NCI-H2196 treated with DMSO at 0.1 percent for 48 hours (cell line): ENCODE results near the gene P2RX2.

Experiments
- DNase-seq: peaks from one replicate; lab custom pipeline; 2025; ENCODE audit not compliant: unreplicated experiment; lab: John Stamatoyannopoulos, UW

The P2RX2 gene

DNA sequence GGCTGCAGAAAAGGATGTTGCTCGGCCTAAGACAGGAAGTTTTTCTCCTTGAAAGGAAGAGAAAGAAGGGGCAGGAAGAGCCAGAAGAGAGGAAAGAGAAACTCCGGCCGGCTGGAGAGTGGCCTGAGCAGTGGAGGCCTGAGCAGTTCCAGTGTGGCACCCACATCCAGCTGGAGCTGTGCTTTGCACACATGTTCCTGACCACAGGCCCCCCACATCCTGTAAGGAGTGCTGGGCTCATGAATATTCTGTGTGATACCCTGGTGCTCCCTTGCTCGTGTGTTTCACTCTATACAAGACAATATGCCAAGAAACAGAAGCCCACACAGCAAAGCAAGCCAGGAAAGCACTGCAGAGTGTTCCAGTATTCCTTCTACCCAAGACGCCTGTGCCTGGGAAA, 41.5 kb downstream of the P2RX2 start:
- no peak for DNase-seq

DNA sequence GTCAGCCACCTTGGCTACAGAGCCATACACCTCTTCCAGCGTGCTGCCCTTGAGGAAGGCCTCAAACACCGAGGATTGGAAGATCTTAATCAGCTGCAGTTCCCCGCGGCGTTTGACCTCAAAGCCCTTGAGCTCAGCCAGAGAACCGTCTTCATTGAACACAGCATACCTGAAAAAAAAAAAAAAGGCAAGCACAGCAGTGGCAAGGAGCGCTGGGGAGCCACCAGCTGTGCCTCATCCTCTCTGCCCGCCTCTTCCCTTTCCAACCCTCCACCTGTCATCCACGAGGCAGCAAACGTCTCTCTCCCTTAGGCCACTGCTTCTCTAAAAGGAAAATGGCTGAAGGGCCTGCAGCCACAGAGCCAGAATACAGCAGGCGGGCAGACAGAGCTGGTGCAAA, 42.4 kb downstream of the P2RX2 start:
- no peak for DNase-seq

DNA sequence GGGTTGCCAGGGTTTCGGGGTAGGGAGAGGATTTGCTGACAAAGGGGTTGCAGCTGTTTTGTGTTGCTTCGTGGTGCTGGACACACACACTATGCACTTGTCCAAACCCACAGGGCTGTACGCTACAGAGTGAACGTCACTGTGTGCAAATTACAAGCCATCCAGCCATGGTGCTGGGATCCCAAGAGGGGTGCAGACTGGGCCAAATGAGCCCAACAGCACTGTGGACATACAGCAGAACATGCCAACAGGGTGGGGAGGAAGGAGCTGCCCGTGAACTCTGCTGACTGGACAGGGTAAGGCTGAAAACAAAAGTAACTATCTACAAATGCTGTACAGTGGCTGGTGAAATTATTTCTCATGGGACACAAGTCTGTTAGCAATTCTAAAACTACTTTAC, 43.4 kb downstream of the P2RX2 start:
- no peak for DNase-seq

DNA sequence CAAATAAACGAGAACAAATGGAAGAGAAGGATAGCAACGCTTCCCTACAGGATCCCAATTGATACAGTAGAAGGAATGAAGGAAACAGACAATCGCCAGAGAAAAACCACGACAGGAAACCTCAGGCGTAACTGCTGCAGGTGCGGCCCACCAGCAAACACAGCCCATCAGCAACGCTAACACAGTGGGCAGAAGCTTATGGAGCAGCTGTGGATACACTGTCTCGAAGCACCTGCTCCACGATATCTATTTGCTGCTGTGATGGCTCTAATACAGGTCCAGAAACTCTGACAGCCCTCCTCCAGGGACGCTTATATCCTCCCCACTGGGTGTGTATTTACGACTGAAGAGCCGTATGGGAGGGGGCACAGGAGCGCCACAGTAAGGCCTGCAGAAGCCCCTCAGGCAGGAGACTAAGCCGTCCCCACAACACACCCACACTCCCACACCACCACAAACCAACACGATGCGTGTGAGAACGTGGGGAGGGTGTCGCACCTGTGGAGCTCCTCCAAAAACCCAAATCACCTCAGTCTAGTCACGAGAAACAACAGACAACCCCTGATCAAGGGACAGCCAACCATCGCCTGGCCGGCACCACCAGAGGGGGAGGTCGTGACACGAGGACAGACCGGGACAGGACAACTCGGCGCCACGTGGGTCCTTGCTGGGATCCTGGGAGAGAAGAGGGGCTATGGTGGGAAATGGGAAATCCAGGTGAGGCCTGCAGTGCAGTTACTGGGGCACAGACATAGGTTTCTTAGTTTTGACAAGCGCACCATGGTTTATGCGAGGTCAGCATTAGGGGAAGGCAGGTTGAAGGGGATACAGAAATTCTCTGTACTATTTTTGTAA, 44.6 kb downstream of the P2RX2 start:
- no peak for DNase-seq

DNA sequence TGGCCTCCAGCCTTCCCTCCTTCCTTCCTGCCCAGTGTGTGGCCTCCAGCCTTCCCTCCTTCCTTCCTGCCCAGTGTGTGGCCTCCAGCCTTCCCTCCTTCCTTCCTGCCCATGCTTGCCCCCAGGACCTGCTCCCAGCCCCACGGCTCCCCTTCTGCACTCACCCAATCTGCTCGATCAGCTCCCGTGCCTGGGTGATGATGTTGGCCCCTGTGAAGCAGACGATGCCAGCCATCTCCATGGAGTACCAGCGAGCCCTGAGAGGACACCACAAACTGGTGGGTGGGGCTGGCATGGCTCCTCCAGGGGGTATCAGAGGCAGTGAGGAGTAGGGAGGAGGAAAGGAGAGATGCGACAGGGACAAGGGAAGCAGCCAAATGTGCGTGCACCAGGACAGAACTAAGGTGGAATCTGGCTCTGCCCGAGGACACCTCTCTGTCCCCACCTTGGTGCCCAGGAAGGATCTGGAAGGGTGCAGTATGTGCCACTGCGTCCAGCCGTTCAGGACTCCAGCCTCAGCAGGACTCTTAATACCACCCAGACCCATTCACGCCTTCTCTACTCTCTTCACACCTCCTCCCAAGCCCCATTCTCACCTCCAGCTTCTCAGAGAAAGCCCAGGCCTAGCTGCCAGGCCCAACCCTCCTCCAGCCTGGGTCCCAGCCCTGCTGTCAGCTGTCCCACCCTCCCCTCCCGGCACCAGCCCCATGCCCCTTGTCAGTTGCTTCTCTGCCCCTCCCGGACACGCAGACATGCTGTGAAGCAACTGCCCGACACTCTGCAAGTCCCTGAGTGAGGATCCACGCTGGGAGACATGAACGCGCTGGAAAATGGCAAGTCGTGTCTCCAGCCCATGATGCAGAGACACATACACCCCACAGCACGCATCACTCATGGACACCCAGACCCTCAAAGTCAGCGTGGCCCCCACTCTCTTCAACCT, 45.9 kb downstream of the P2RX2 start:
- no peak for DNase-seq

DNA sequence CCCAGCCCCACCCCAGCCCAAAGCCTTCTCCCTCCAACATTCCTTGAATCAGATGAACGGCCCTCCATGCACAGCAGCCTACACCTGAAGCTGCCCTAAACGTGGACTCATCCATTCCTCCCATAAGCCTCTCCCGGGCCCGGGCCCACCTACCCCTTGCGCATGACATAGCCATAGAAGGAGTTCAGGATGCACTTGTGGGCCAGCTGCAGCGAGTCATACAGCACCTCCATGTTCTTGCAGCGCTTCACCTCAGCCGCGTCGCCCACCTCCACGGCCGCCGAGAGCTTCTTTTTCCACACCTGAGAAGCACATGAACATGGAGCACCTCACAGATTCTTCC, 46.5 kb downstream of the P2RX2 start:
- DNase-seq = no peak

DNA sequence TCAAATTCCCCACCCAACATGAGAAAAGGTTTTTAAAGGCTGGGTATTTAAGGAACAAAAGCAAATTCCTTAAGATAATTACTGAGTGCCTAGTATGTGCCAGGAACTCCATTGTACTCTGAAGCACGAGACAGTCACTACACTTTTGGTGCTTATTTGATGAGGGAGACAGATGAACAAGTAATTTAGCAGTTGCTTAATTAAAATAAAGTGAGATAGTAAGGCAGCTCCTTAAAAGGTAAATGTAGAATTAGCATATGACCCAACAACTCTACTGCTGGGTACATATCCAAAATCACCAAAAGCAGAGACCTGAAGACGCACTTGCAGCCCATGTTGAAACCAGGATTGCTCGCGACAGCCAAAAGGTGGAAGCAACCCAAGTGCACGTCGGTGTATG, 47.2 kb downstream of the P2RX2 start:
- no peak for DNase-seq

DNA sequence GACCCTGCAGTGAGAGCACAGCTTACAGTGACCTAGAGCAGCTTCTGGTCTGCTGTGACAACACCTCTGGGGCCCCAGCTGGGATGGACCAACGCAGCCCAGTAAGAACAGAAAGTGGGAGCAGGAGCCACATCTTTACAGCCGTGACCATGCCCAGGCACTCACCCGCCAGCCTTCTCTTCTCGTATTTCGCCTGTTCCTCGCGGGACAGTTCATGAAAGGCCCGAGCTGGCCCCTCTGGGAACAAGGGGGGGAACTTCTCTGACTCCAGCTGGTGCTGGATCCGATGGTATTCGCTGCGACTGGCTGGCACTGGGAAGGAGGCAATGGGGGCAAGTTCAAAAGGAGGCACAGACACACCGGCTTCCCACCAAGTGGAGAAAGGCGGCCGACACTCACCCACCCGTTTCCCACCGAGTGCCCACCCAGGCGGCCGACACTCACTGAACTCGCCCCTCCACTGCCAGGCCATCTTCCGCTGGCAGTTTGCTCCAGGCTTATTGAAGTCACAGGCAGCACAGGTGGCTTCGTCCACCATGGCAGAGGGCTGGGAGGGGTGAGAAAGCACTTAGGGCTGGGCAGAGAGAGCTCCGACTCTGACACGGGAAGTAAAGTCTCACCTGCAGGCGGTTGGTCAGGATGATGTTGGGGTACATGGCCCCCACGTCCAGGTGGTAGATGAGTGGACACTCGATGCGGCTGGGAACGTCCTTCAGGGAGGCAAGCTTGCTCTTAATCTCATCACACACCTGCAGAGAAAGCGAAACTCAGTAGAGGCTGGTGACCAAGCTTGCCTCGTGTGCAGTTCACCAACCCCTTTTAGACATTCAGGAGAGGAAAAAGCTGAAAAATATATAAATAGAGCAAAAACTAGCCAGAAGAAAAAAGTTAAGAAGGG, 49.9 kb downstream of the P2RX2 start:
- DNase-seq = no peak

DNA sequence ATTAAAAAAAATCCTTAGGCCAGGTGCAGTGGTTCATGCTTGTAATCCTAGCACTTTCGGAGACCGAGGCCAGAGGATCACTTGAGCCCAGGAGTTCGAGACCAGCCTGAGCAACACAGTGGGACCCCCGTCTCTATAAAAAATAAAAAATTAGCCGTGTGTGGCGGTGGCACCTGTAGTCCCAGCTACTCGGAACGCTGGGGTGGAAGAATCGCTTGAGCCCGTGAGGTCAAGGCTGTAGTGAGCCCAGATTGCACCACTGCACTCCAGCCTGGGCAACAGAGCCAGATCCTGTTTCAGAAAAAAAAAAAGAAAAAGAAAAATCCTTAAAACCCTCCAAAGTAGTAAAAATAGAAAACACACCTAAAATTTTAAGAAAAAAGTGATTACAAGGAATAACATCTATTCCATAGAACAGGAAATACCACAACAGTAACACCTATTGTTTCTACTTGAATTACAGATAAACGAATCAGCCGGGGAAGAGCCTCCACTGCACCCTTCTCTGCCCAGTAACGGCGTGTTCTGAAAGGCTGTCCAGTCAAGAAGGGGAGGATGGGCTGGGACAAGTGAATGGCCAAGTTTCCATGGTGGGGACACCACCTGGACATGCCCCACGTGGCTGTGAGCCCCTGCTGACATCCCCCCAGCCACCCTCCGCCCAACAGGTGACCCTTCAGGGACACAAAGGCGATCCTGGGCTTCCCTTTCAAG, 50.7 kb downstream of the P2RX2 start:
- DNase-seq = no peak
